ENCODE measurements around the gene ARHGAP31. TPM values are rescaled to one million over a fixed set of nuclear protein-coding genes. Genes with fewer than 3 reads are reported as not detected.

ARHGAP31 gene
- total and polyA plus RNA-seq, 10 donors, result 2.0 to 38.0 (median 25.3) TPM

GRCh38 chr3:119356646-119357045 lies 62.5 kb downstream of the ARHGAP31 start:
- H3K9me3 ChIP-seq, result no peaks in the 10 kb centered on the region
- TF ChIP-seq POLR2AphosphoS5 (IDR thresholded peaks at IDR 0.05) (no peak), POLR2A (IDR thresholded peaks at IDR 0.05) (no peak), CTCF (IDR thresholded peaks at IDR 0.05 in 8 of 11, conservative IDR thresholded peaks at IDR 0.05 in 3 of 11) (no peak)
- H3K36me3 ChIP-seq, result no peaks in the 10 kb centered on the region
- peaks cover 11 to 48% (median 31%) of the 10 kb centered on the region in 6 donors for H3K4me1 ChIP-seq
- no peak overlapping the region for H3K4me3 ChIP-seq
- no peaks in the 10 kb centered on the region for H3K27me3 ChIP-seq (replicated peaks in 1 of 7)
- no peak for DNase-seq
- no peak overlapping the region for H3K27ac ChIP-seq
- intact Hi-C loops (cut with DNase I; ENCODE audit: low total_unique reads), result loop anchor here (10.0 kb wide), 1 partner anchor 82 kb away; no protein-coding TSS in a partner anchor

GRCh38 chr3:119357190-119357589 lies 63.0 kb downstream of the ARHGAP31 start:
- H3K27ac ChIP-seq, result peak overlapping the region in 1 of 8 donors; percentile 22
- no peaks in the 10 kb centered on the region for H3K36me3 ChIP-seq
- peak overlapping the region in 2 of 8 donors; percentile 13 to 38 for H3K4me3 ChIP-seq
- no peak for DNase-seq
- H3K4me1 ChIP-seq, result peaks cover 6 to 43% (median 26%) of the 10 kb centered on the region in 6 donors
- TF ChIP-seq CTCF (IDR thresholded peaks at IDR 0.05 in 8 of 11, conservative IDR thresholded peaks at IDR 0.05 in 3 of 11) (no peak), POLR2A (IDR thresholded peaks at IDR 0.05) (no peak), POLR2AphosphoS5 (IDR thresholded peaks at IDR 0.05) (no peak)
- intact Hi-C loops (cut with DNase I; ENCODE audit: low total_unique reads), result loop anchor here (10.0 kb wide), 1 partner anchor 82 kb away; no protein-coding TSS in a partner anchor
- WGBS, 5 donors, result 37 to 56% (median 39%) methylated on average over 6 of the region's 6 CpGs
- no peaks in the 10 kb centered on the region for H3K27me3 ChIP-seq (replicated peaks in 1 of 7)
- no peaks in the 10 kb centered on the region for H3K9me3 ChIP-seq

GRCh38 chr3:119359476-119360326 lies 65.5 kb downstream of the ARHGAP31 start:
- Histone ChIP-seq H3K4me3 (no peak overlapping the region), H3K4me1 (peaks cover 0 to 26% (median 14%) of the 10 kb centered on the region in 6 donors), H3K27me3 (replicated peaks in 1 of 7) (no peaks in the 10 kb centered on the region), H3K36me3 (no peaks in the 10 kb centered on the region), H3K27ac (no peak overlapping the region), H3K9me3 (no peaks in the 10 kb centered on the region)
- no peak for DNase-seq
- TF ChIP-seq CTCF (IDR thresholded peaks at IDR 0.05 in 8 of 11, conservative IDR thresholded peaks at IDR 0.05 in 3 of 11) (no peak), POLR2AphosphoS5 (IDR thresholded peaks at IDR 0.05) (no peak), POLR2A (IDR thresholded peaks at IDR 0.05) (no peak)
- 55 to 62% (median 59%) methylated on average over 11 of the region's 11 CpGs for WGBS, 5 donors
- intact Hi-C loops (cut with DNase I; ENCODE audit: low total_unique reads), result loop anchor here (10.0 kb wide), 1 partner anchor 85 kb away; no protein-coding TSS in a partner anchor

- Histone ChIP-seq H3K27me3 (replicated peaks in 1 of 7) (no peaks in the 10 kb centered on the region), H3K36me3 (peaks cover 0 to 8% (median 0%) of the 10 kb centered on the region in 6 donors), H3K4me1 (peaks cover 0 to 26% (median 14%) of the 10 kb centered on the region in 6 donors), H3K27ac (no peak overlapping the region), H3K9me3 (no peaks in the 10 kb centered on the region), H3K4me3 (no peak overlapping the region)
- 81 to 96% (median 87%) methylated on average over 3 of the region's 3 CpGs for WGBS, 5 donors
- intact Hi-C loops (cut with DNase I; ENCODE audit: low total_unique reads), result no loop called here
- no peak for DNase-seq
- TF ChIP-seq POLR2AphosphoS5 (IDR thresholded peaks at IDR 0.05) (no peak), POLR2A (IDR thresholded peaks at IDR 0.05) (no peak), CTCF (IDR thresholded peaks at IDR 0.05 in 8 of 11, conservative IDR thresholded peaks at IDR 0.05 in 3 of 11) (no peak)
These were observed 66.7 kb downstream of the ARHGAP31 start for GRCh38 chr3:119360736-119361462.
